WI38 (cell line): ENCODE data around the gene DNAH14.
"Not testable (repeated sequence)": the region's sequence is repeated elsewhere in the genome, so short reads cannot be mapped to it uniquely, and the experiment has no call there.

ENCODE experiments used
- H3K4me3 ChIP-seq: 2 replicates; pipeline ENCODE4 v1.5.1; 2011; ENCODE audit warnings: low read depth, mild to moderate bottlenecking, control low read depth, low read length
- CTCF ChIP-seq: IDR thresholded peaks from 2 replicates; pipeline ENCODE4 v1.5.1; 2012; ENCODE audit warnings: low read depth, mild to moderate bottlenecking, control low read depth, low read length

The DNAH14 gene

GRCh38 chr1:225121095-225121494 is 191.6 kb downstream of the DNAH14 start:
- no peak for TF ChIP-seq CTCF
- no peak overlapping the region for H3K4me3 ChIP-seq

- no peak for TF ChIP-seq CTCF
- no peak overlapping the region for H3K4me3 ChIP-seq
Measured at GRCh38 chr1:225131869-225132268, 202.4 kb downstream of the DNAH14 start.

- no peak for TF ChIP-seq CTCF
- H3K4me3 ChIP-seq = no peak overlapping the region
Measured at GRCh38 chr1:225137976-225138375, 208.5 kb downstream of the DNAH14 start.

GRCh38 chr1:225143001-225143400 is 213.5 kb downstream of the DNAH14 start:
- no peak overlapping the region for H3K4me3 ChIP-seq
- no peak for TF ChIP-seq CTCF

- H3K4me3 ChIP-seq = no peak overlapping the region
- no peak for TF ChIP-seq CTCF
Measured at GRCh38 chr1:225146478-225146877, 217.0 kb downstream of the DNAH14 start.

GRCh38 chr1:225147791-225148190 is 218.3 kb downstream of the DNAH14 start:
- H3K4me3 ChIP-seq = not testable (repeated sequence)

GRCh38 chr1:225152061-225152460 is 222.6 kb downstream of the DNAH14 start:
- no peak overlapping the region for H3K4me3 ChIP-seq
- no peak for TF ChIP-seq CTCF

- no peak overlapping the region for H3K4me3 ChIP-seq
- no peak for TF ChIP-seq CTCF
Measured at GRCh38 chr1:225155555-225155954, 226.1 kb downstream of the DNAH14 start.
